Measurements from ENCODE around the gene CHRNA9.

CHRNA9 gene

GRCh38 chr4:40316333-40316781 is 18.8 kb upstream of the CHRNA9 start:
- TF ChIP-seq FOXK2 (IDR thresholded peaks at IDR 0.05) (no peak), TARDBP (IDR thresholded peaks at IDR 0.05) (no peak), SP1 (IDR thresholded peaks at IDR 0.05) (no peak), ARNT (IDR thresholded peaks at IDR 0.05) (no peak), FOXA1 (IDR thresholded peaks at IDR 0.05) (no peak), CTBP1 (IDR thresholded peaks at IDR 0.05; ENCODE audit: borderline replicate concordance) (no peak), FOXM1 (IDR thresholded peaks at IDR 0.05; ENCODE audit: borderline replicate concordance) (no peak), PKNOX1 (IDR thresholded peaks at IDR 0.05) (no peak), ZNF384 (IDR thresholded peaks at IDR 0.05) (no peak), ELF4 (IDR thresholded peaks at IDR 0.05) (no peak), L3MBTL2 (conservative IDR thresholded peaks at IDR 0.05) (no peak), LEF1 (IDR thresholded peaks at IDR 0.05; ENCODE audit: borderline replicate concordance) (no peak), BHLHE40 (IDR thresholded peaks at IDR 0.05; ENCODE audit: borderline replicate concordance) (no peak), HDGF (IDR thresholded peaks at IDR 0.05; ENCODE audit: borderline replicate concordance) (no peak), SUZ12 (IDR thresholded peaks at IDR 0.05) (no peak), NFRKB (IDR thresholded peaks at IDR 0.05) (no peak)
- ChIA-PET CTCF (interaction anchor here (0.5 to 1.7 kb wide), 19 partner anchors 9 to 297 kb away, joined by 3 to 15 read pairs (median 4); partner anchors contain the start of gene N4BP2), POLR2A (interaction anchor here (1.0 to 2.1 kb wide), 5 partner anchors 9 to 260 kb away, joined by 3 to 11 read pairs (median 7); partner anchors contain the start of genes CHRNA9 and N4BP2)
- DNase-seq (ENCODE audit: extremely low spot score): no peak

- peak; percentile 52 for DNase-seq (ENCODE audit: extremely low spot score)
- POLR2A ChIA-PET: interaction anchor here (1.0 to 2.1 kb wide), 5 partner anchors 8 to 261 kb away, joined by 3 to 11 read pairs (median 7); partner anchors contain the start of genes CHRNA9 and N4BP2
- CTCF ChIA-PET: interaction anchor here (0.5 to 1.7 kb wide), 22 partner anchors 8 to 338 kb away, joined by 3 to 15 read pairs (median 4); partner anchors contain the start of gene N4BP2
- no peak for TF ChIP-seq ELF4 (IDR thresholded peaks at IDR 0.05)
- peak; percentile 80 for TF ChIP-seq L3MBTL2 (conservative IDR thresholded peaks at IDR 0.05)
- no peak for TF ChIP-seq ARNT (IDR thresholded peaks at IDR 0.05)
Observed at GRCh38 chr4:40316782-40317635, 18.1 kb upstream of the CHRNA9 start.

- DNase-seq (ENCODE audit: extremely low spot score): no peak
- ChIA-PET CTCF (interaction anchor here (0.6 to 1.7 kb wide), 8 partner anchors 7 to 581 kb away, joined by 3 to 15 read pairs (median 6); partner anchors contain the start of gene N4BP2), POLR2A (interaction anchor here (1.5 to 2.1 kb wide), 3 partner anchors 16 to 260 kb away, joined by 3 to 11 read pairs (median 7); partner anchors contain the start of gene CHRNA9)
- no peak for TF ChIP-seq CTBP1 (IDR thresholded peaks at IDR 0.05; ENCODE audit: borderline replicate concordance)
- no peak for TF ChIP-seq LEF1 (IDR thresholded peaks at IDR 0.05; ENCODE audit: borderline replicate concordance)
- no peak for TF ChIP-seq NFRKB (IDR thresholded peaks at IDR 0.05)
- no peak for TF ChIP-seq FOXM1 (IDR thresholded peaks at IDR 0.05; ENCODE audit: borderline replicate concordance)
- no peak for TF ChIP-seq TARDBP (IDR thresholded peaks at IDR 0.05)
- TF ChIP-seq SUZ12 (IDR thresholded peaks at IDR 0.05): no peak
- TF ChIP-seq L3MBTL2 (conservative IDR thresholded peaks at IDR 0.05): no peak
- TF ChIP-seq ELF4 (IDR thresholded peaks at IDR 0.05): no peak
- no peak for TF ChIP-seq PKNOX1 (IDR thresholded peaks at IDR 0.05)
- TF ChIP-seq FOXA1 (IDR thresholded peaks at IDR 0.05): no peak
- no peak for TF ChIP-seq HDGF (IDR thresholded peaks at IDR 0.05; ENCODE audit: borderline replicate concordance)
- no peak for TF ChIP-seq FOXK2 (IDR thresholded peaks at IDR 0.05)
- no peak for TF ChIP-seq BHLHE40 (IDR thresholded peaks at IDR 0.05; ENCODE audit: borderline replicate concordance)
- no peak for TF ChIP-seq SP1 (IDR thresholded peaks at IDR 0.05)
- TF ChIP-seq ZNF384 (IDR thresholded peaks at IDR 0.05): no peak
Observed at GRCh38 chr4:40317916-40318658, 17.0 kb upstream of the CHRNA9 start.

GRCh38 chr4:40321574-40322275 is 13.4 kb upstream of the CHRNA9 start:
- DNase-seq (ENCODE audit: extremely low spot score): no peak
- POLR2A ChIA-PET: interaction anchor here (0.9 to 1.6 kb wide), 3 partner anchors 12 to 266 kb away, joined by 5 to 8 read pairs (median 7); partner anchors contain the start of gene N4BP2
- no peak for TF ChIP-seq SUZ12 (IDR thresholded peaks at IDR 0.05)
- CTCF ChIA-PET: interaction anchor here (0.8 to 1.4 kb wide), 2 partner anchors 12 kb away, joined by 3 read pairs; no protein-coding TSS in a partner anchor

- 0 out of 2 replicates have a peak, but pooled peaks have one; percentile 17 for TF ChIP-seq PKNOX1 (IDR thresholded peaks at IDR 0.05)
- no peak for TF ChIP-seq FOXM1 (IDR thresholded peaks at IDR 0.05; ENCODE audit: borderline replicate concordance)
- no peak for TF ChIP-seq ELF4 (IDR thresholded peaks at IDR 0.05)
- DNase-seq (ENCODE audit: extremely low spot score): no peak
- POLR2A ChIA-PET: no interaction called here
- CTCF ChIA-PET: no interaction called here
Observed at GRCh38 chr4:40322811-40323210, 12.3 kb upstream of the CHRNA9 start.
